ENCODE results near the gene IL17C.

IL17C gene

DNA sequence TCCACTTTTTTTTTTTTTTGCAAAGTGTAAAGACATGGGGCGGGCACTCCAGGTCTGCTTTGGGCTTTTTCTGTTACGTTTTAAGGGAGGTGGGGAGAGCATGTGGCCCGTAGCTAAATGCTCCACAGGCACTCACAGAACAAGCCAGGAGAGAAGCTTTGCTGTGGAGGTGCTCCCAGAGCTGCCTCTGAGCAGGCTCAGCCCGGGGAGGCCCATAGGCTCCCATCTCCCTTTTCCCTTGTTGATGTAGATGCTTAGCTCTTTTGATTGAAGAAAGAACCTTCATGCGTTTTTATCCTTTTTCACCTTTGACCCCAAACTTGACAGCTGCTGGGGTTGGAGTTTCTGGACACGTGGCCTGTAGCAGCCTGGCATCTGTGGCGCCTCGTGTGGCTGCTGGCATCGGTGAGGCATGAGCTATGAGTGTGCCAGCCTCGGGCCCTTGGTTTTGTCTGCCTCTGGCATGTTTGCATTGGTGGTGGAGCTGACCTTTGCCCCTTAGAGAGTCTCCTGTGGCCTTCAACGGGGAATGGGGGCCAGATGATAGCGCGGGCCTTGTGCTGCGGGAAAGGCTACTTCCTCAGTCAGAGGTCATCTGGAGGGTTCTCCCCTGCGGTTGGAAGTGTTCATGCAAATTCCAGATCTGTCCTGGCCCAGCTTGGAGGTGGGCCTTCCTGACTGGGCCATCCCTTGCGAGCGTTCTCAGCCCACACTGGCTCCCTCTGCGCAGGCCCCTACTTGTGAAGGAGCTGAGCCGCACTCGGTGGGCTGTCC lies 20.0 kb upstream of the IL17C start:
- no peak overlapping the region for H3K4me3 ChIP-seq (ENCODE audit: low read depth, low read length, poor library complexity, severe bottlenecking)
- H3K9me2 ChIP-seq (ENCODE audit: low read depth, low read length) = no peaks in the 10 kb centered on the region
- H3K27ac ChIP-seq (ENCODE audit: low read depth, low read length, poor library complexity, severe bottlenecking) = no peak overlapping the region
- no peaks in the 10 kb centered on the region for H3K27me3 ChIP-seq (ENCODE audit: insufficient read depth, low read length)
- H3K36me3 ChIP-seq (ENCODE audit: insufficient read depth, low read length) = peaks cover 50% of the 10 kb centered on the region
- H3K4me2 ChIP-seq (ENCODE audit: low read length) = no peak overlapping the region
- no peak for TF ChIP-seq EZH2 (IDR thresholded peaks at IDR 0.05; ENCODE audit: borderline replicate concordance, low read length)
- TF ChIP-seq, protein P1, sequence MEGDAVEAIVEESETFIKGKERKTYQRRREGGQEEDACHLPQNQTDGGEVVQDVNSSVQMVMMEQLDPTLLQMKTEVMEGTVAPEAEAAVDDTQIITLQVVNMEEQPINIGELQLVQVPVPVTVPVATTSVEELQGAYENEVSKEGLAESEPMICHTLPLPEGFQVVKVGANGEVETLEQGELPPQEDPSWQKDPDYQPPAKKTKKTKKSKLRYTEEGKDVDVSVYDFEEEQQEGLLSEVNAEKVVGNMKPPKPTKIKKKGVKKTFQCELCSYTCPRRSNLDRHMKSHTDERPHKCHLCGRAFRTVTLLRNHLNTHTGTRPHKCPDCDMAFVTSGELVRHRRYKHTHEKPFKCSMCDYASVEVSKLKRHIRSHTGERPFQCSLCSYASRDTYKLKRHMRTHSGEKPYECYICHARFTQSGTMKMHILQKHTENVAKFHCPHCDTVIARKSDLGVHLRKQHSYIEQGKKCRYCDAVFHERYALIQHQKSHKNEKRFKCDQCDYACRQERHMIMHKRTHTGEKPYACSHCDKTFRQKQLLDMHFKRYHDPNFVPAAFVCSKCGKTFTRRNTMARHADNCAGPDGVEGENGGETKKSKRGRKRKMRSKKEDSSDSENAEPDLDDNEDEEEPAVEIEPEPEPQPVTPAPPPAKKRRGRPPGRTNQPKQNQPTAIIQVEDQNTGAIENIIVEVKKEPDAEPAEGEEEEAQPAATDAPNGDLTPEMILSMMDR (IDR thresholded peaks at IDR 0.05; ENCODE audit: low read length) = no peak
- no peaks in the 10 kb centered on the region for H3F3A ChIP-seq (ENCODE audit: insufficient read depth, low read length)
- no peak overlapping the region for H2AFZ ChIP-seq (ENCODE audit: low read length)
- H4K20me1 ChIP-seq (ENCODE audit: insufficient read depth, low read length) = no peaks in the 10 kb centered on the region
- H3K79me2 ChIP-seq (ENCODE audit: insufficient read depth, low read length) = no peaks in the 10 kb centered on the region
- no peaks in the 10 kb centered on the region for H3K9me3 ChIP-seq (ENCODE audit: low read length)
- no peak overlapping the region for H3K9ac ChIP-seq (ENCODE audit: low read length)
- no peaks in the 10 kb centered on the region for H3K4me1 ChIP-seq (ENCODE audit: insufficient read depth, low read length, severe bottlenecking)

DNA sequence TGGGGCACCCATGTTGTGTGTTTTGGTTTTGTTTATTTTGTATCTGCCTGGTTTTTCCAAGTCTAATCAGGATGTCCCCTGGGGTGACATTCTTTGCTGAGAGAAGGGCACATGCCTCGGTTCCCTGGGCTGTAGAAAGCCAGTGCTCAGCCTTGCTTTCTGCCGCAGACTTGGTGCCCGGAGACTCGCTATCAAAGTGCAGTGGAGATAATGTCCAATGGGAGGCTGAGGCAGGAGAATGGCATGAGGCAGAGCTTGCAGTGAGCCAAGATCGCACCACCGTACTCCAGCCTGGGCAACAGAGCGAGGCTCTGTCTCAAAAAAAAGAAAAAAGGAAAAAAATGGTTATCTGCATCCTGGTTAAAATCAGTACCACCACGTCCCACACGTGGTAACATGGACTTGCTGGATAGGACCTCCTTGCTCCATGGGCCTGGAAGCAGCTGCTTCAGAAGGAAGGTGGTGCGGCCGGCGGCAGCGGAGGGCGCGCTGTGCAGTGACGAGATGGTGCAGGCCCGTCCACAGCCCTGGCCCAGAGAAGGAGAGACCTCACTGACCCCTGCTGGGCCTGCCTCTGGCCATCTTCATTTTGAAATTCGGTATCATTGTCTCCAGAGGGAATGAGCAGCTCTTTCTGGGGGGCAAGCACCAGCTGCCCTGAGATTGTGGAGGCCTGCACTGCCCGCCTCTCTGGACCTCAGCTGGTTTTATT lies 19.3 kb upstream of the IL17C start:
- no peak overlapping the region for H3K4me2 ChIP-seq (ENCODE audit: low read length)
- peaks cover 52% of the 10 kb centered on the region for H3K36me3 ChIP-seq (ENCODE audit: insufficient read depth, low read length)
- H3K79me2 ChIP-seq (ENCODE audit: insufficient read depth, low read length) = no peaks in the 10 kb centered on the region
- H3F3A ChIP-seq (ENCODE audit: insufficient read depth, low read length) = no peaks in the 10 kb centered on the region
- TF ChIP-seq, protein P1 (IDR thresholded peaks at IDR 0.05; ENCODE audit: low read length) = no peak
- TF ChIP-seq EZH2 (IDR thresholded peaks at IDR 0.05; ENCODE audit: borderline replicate concordance, low read length) = no peak
- H3K9ac ChIP-seq (ENCODE audit: low read length) = no peak overlapping the region
- H2AFZ ChIP-seq (ENCODE audit: low read length) = no peak overlapping the region
- no peaks in the 10 kb centered on the region for H3K9me3 ChIP-seq (ENCODE audit: low read length)
- no peak overlapping the region for H3K4me3 ChIP-seq (ENCODE audit: low read depth, low read length, poor library complexity, severe bottlenecking)
- H4K20me1 ChIP-seq (ENCODE audit: insufficient read depth, low read length) = no peaks in the 10 kb centered on the region
- H3K4me1 ChIP-seq (ENCODE audit: insufficient read depth, low read length, severe bottlenecking) = no peaks in the 10 kb centered on the region
- H3K9me2 ChIP-seq (ENCODE audit: low read depth, low read length) = no peaks in the 10 kb centered on the region
- no peak overlapping the region for H3K27ac ChIP-seq (ENCODE audit: low read depth, low read length, poor library complexity, severe bottlenecking)
- H3K27me3 ChIP-seq (ENCODE audit: insufficient read depth, low read length) = no peaks in the 10 kb centered on the region

GRCh38 chr16:88619859-88620815 lies 18.2 kb upstream of the IL17C start:
- no peak overlapping the region for H3K27ac ChIP-seq (ENCODE audit: low read depth, low read length, poor library complexity, severe bottlenecking)
- H3K27me3 ChIP-seq (ENCODE audit: insufficient read depth, low read length) = no peaks in the 10 kb centered on the region
- H3K9me3 ChIP-seq (ENCODE audit: low read length) = no peaks in the 10 kb centered on the region
- no peaks in the 10 kb centered on the region for H3K79me2 ChIP-seq (ENCODE audit: insufficient read depth, low read length)
- H3K9me2 ChIP-seq (ENCODE audit: low read depth, low read length) = no peaks in the 10 kb centered on the region
- H2AFZ ChIP-seq (ENCODE audit: low read length) = no peak overlapping the region
- H3F3A ChIP-seq (ENCODE audit: insufficient read depth, low read length) = no peaks in the 10 kb centered on the region
- no peak for TF ChIP-seq EZH2 (IDR thresholded peaks at IDR 0.05; ENCODE audit: borderline replicate concordance, low read length)
- TF ChIP-seq, protein P1 (IDR thresholded peaks at IDR 0.05; ENCODE audit: low read length) = no peak
- H3K4me2 ChIP-seq (ENCODE audit: low read length) = no peak overlapping the region
- H3K9ac ChIP-seq (ENCODE audit: low read length) = no peak overlapping the region
- no peaks in the 10 kb centered on the region for H3K4me1 ChIP-seq (ENCODE audit: insufficient read depth, low read length, severe bottlenecking)
- no peaks in the 10 kb centered on the region for H4K20me1 ChIP-seq (ENCODE audit: insufficient read depth, low read length)
- peaks cover 56% of the 10 kb centered on the region for H3K36me3 ChIP-seq (ENCODE audit: insufficient read depth, low read length)
- no peak overlapping the region for H3K4me3 ChIP-seq (ENCODE audit: low read depth, low read length, poor library complexity, severe bottlenecking)
